IMR-90 (cell line): ENCODE data around the gene CAAP1. TPM values are rescaled to one million over a fixed set of nuclear protein-coding genes. Genes with fewer than 3 reads are reported as not detected.

ENCODE experiments used
- ATAC-seq: fragments of 200-7000 bp; cut with Tn5 transposase; 2 replicates; pipeline ENCODE4 v1.9.1; 2020; ENCODE audit warnings: low read depth, mild to moderate bottlenecking, moderate library complexity
- BruUV-seq: library from RNA; stranded (reverse); fragments of 400-500 nt; replicated peaks from 2 replicates; lab custom pipeline; 2021; lab: Mats Ljungman, UMichigan
- CTCF ChIA-PET: fragments of 300-600 bp; formaldehyde crosslinking; extraction: SDS; loops from one replicate; lab custom pipeline; 2021; ENCODE audit warnings: antibody characterized with exemption; lab: Yijun Ruan, JAX
- POLR2A ChIA-PET: fragments of 300-600 bp; sonication (Branson Sonifier 250); formaldehyde crosslinking; loops from one replicate; lab custom pipeline; 2022; ENCODE audit warnings: antibody characterized with exemption; ENCODE audit not compliant: unreplicated experiment; lab: Charles Lee
- DNase-seq: peaks from one replicate; pipeline ENCODE4 v3.0.0; 2013
- H2AFZ ChIP-seq: replicated peaks from 2 replicates; pipeline ENCODE3; 2013; ENCODE audit warnings: low read length, mild to moderate bottlenecking; ENCODE audit not compliant: poor library complexity
- H2AK5ac ChIP-seq: 2 replicates; pipeline ENCODE4 v1.6.1; 2013; ENCODE audit warnings: low read depth, low read length, inconsistent platforms
- H2AK9ac ChIP-seq: replicated peaks from 2 replicates; pipeline ENCODE3; 2013; ENCODE audit warnings: mild to moderate bottlenecking, low read depth, low read length, moderate library complexity; ENCODE audit not compliant: poor library complexity
- H2BK120ac ChIP-seq: 2 replicates; pipeline ENCODE4 v1.6.1; 2013; ENCODE audit warnings: low read depth, low read length, inconsistent platforms
- H2BK15ac ChIP-seq: 3 replicates; pipeline ENCODE4 v1.6.1; 2013; ENCODE audit warnings: low read depth, low read length, inconsistent platforms
- H2BK20ac ChIP-seq: 2 replicates; pipeline ENCODE4 v1.6.1; 2013; ENCODE audit warnings: low read depth, mild to moderate bottlenecking, inconsistent platforms, low read length, moderate library complexity
- H2BK5ac ChIP-seq: 2 replicates; pipeline ENCODE4 v1.6.1; 2013; ENCODE audit warnings: mild to moderate bottlenecking, low read depth, low read length, inconsistent platforms; ENCODE audit not compliant: poor library complexity, severe bottlenecking
- H3K14ac ChIP-seq: replicated peaks from 2 replicates; pipeline ENCODE4 v1.6.1; 2013; ENCODE audit warnings: low read depth, low read length, inconsistent platforms
- H3K18ac ChIP-seq: 2 replicates; pipeline ENCODE4 v1.6.1; 2013; ENCODE audit warnings: low read depth, low read length, control low read depth
- H3K23ac ChIP-seq: 2 replicates; pipeline ENCODE4 v1.6.1; 2013; ENCODE audit warnings: low read depth, low read length, inconsistent platforms
- H3K27ac ChIP-seq: 2 replicates; pipeline ENCODE4 v1.5.1; 2013; ENCODE audit warnings: mild to moderate bottlenecking, control low read depth, low read length; ENCODE audit not compliant: insufficient read depth
- H3K27me3 ChIP-seq: 2 replicates; pipeline ENCODE4 v1.6.1; 2013; ENCODE audit warnings: low read length; ENCODE audit not compliant: control insufficient read depth, insufficient read depth
- H3K36me3 ChIP-seq: 2 replicates; pipeline ENCODE4 v1.6.1; 2013; ENCODE audit warnings: low read length, mixed read lengths; ENCODE audit not compliant: control insufficient read depth, insufficient read depth
- H3K4ac ChIP-seq: 2 replicates; pipeline ENCODE4 v1.6.1; 2013; ENCODE audit warnings: low read depth, low read length, inconsistent platforms
- H3K4me1 ChIP-seq: 2 replicates; pipeline ENCODE4 v1.6.1; 2013; ENCODE audit warnings: low read length, mixed read lengths; ENCODE audit not compliant: control insufficient read depth, insufficient read depth
- H3K4me2 ChIP-seq: 2 replicates; pipeline ENCODE4 v1.6.1; 2013; ENCODE audit warnings: low read depth, mild to moderate bottlenecking, control low read depth, low read length, moderate library complexity
- H3K4me3 ChIP-seq: 2 replicates; pipeline ENCODE4 v1.5.1; 2013; ENCODE audit warnings: low read depth, mild to moderate bottlenecking, control low read depth, low read length, moderate library complexity; ENCODE audit not compliant: insufficient read depth
- H3K56ac ChIP-seq: 2 replicates; pipeline ENCODE4 v1.6.1; 2013; ENCODE audit warnings: low read length, inconsistent platforms; ENCODE audit not compliant: insufficient read depth; ENCODE audit errors: extremely low read depth
- H3K79me1 ChIP-seq, 2 experiments: 2 replicates each; pipeline ENCODE4 v1.6.1; 2013; ENCODE audit warnings: low read length in 2 of 2, inconsistent platforms in 1 of 2, low read depth in 1 of 2
- H3K9ac ChIP-seq: 2 replicates; pipeline ENCODE4 v1.6.1; 2013; ENCODE audit warnings: low read depth, low read length, control low read depth
- H3K9me1 ChIP-seq: 2 replicates; pipeline ENCODE4 v1.6.1; 2013; ENCODE audit warnings: low read length, inconsistent platforms; ENCODE audit not compliant: insufficient read depth
- H3K9me3 ChIP-seq: 2 replicates; pipeline ENCODE4 v1.6.1; 2013; ENCODE audit warnings: low read length; ENCODE audit not compliant: control insufficient read depth, insufficient read depth
- H4K20me1 ChIP-seq: 2 replicates; pipeline ENCODE4 v1.6.1; 2013; ENCODE audit warnings: low read length, inconsistent platforms; ENCODE audit not compliant: insufficient read depth
- H4K5ac ChIP-seq: 2 replicates; pipeline ENCODE4 v1.6.1; 2013; ENCODE audit warnings: mild to moderate bottlenecking, low read depth, low read length, control low read depth
- H4K8ac ChIP-seq, 2 experiments: 2 replicates each; pipeline ENCODE4 v1.6.1; 2013; ENCODE audit warnings: low read depth in 2 of 2, low read length in 2 of 2, control low read depth in 1 of 2, inconsistent platforms in 1 of 2
- H4K91ac ChIP-seq: 2 replicates; pipeline ENCODE4 v1.6.1; 2013; ENCODE audit warnings: low read depth, low read length, inconsistent platforms; ENCODE audit not compliant: insufficient read depth
- BHLHE40 ChIP-seq: fragments of 150-350 bp; IDR thresholded peaks from 2 replicates; pipeline ENCODE4 v1.6.1; 2016; ENCODE audit warnings: mild to moderate bottlenecking, low read depth, low read length
- CEBPB ChIP-seq: IDR thresholded peaks from 2 replicates; pipeline ENCODE4 v1.6.1; 2012; ENCODE audit warnings: low read depth, low read length, improper control_type of control experiment
- CHD1 ChIP-seq: IDR thresholded peaks from 2 replicates; pipeline ENCODE4 v1.6.1; 2012; ENCODE audit warnings: low read depth, low read length, improper control_type of control experiment
- CTCF ChIP-seq: conservative IDR thresholded peaks from 2 replicates; pipeline ENCODE4 v1.5.1; 2012; ENCODE audit warnings: mild to moderate bottlenecking, low read depth, low read length, improper control_type of control experiment
- ELK1 ChIP-seq: fragments of 150-350 bp; IDR thresholded peaks from 2 replicates; pipeline ENCODE4 v1.6.1; 2016; ENCODE audit warnings: low read depth, mild to moderate bottlenecking, low read length, moderate library complexity, borderline replicate concordance
- FOS ChIP-seq: fragments of 150-350 bp; IDR thresholded peaks from 2 replicates; pipeline ENCODE4 v1.6.1; 2016; ENCODE audit warnings: low read depth, low read length
- MAFK ChIP-seq: IDR thresholded peaks from 2 replicates; pipeline ENCODE4 v1.6.1; 2012; ENCODE audit warnings: low read depth, low read length, improper control_type of control experiment
- MAZ ChIP-seq: IDR thresholded peaks from 2 replicates; pipeline ENCODE4 v1.6.1; 2012; ENCODE audit warnings: low read depth, mild to moderate bottlenecking, low read length, improper control_type of control experiment, moderate library complexity, borderline replicate concordance
- MXI1 ChIP-seq: IDR thresholded peaks from 2 replicates; pipeline ENCODE4 v1.6.1; 2012; ENCODE audit warnings: low read depth, mild to moderate bottlenecking, low read length, moderate library complexity, borderline replicate concordance
- NFE2L2 ChIP-seq: fragments of 150-350 bp; IDR thresholded peaks from 2 replicates; pipeline ENCODE4 v1.6.1; 2016; ENCODE audit warnings: low read depth, mild to moderate bottlenecking, low read length
- POLR2A ChIP-seq: IDR thresholded peaks from 2 replicates; pipeline ENCODE4 v1.6.1; 2012; ENCODE audit warnings: mild to moderate bottlenecking, low read depth, low read length
- RAD21 ChIP-seq: IDR thresholded peaks from 2 replicates; pipeline ENCODE4 v1.6.1; 2012; ENCODE audit warnings: low read length, improper control_type of control experiment
- RCOR1 ChIP-seq: IDR thresholded peaks from 2 replicates; pipeline ENCODE4 v1.6.1; 2012; ENCODE audit warnings: mild to moderate bottlenecking, low read length, improper control_type of control experiment; ENCODE audit not compliant: insufficient replicate concordance
- RFX5 ChIP-seq: IDR thresholded peaks from 2 replicates; pipeline ENCODE4 v1.8.0; 2012; ENCODE audit warnings: low read depth, mild to moderate bottlenecking, low read length, moderate library complexity
- SMC3 ChIP-seq: fragments of 150-350 bp; IDR thresholded peaks from 2 replicates; pipeline ENCODE4 v1.6.1; 2016; ENCODE audit warnings: low read depth, mild to moderate bottlenecking, antibody characterized with exemption, low read length, moderate library complexity
- USF2 ChIP-seq: fragments of 150-350 bp; IDR thresholded peaks from 2 replicates; pipeline ENCODE4 v1.6.1; 2017; ENCODE audit warnings: mild to moderate bottlenecking, antibody characterized with exemption, low read length, low read depth
- WGBS, 2 experiments: methylation state at CpG; one replicate each; pipeline versions ENCODE4 v1.1.5 to v1.1.7; 2013; ENCODE audit warnings: missing lambda C conversion rate in 2 of 2; ENCODE audit not compliant: insufficient read length in 1 of 2; ENCODE audit errors: extremely low coverage in 2 of 2; 5-methylcytosine and 5-hydroxymethylcytosine counted together
- dilution Hi-C: fragments of 300-500 bp; cut with HindIII; formaldehyde crosslinking; loops from one replicate; pipeline ENCODE4 v1.14.3; 2018; ENCODE audit warnings: low sequenced_read_pairs; ENCODE audit not compliant: unreplicated experiment
- in situ Hi-C: fragments of 300-500 bp; cut with MboI; formaldehyde crosslinking; loops from 3 replicates; pipeline ENCODE4 v1.14.3; 2019; ENCODE audit warnings: low sequenced_read_pairs, inconsistent platforms, mixed read lengths
- intact Hi-C: fragments of 100-400 bp; cut with micrococcal nuclease; formaldehyde crosslinking; loops from 2 replicates; pipeline ENCODE4 v1.10.0; 2022
- polyA plus RNA-seq, 3 experiments: library from polyadenylated mRNA; depleted of rRNA; stranded (reverse); fragments of >200 nt; gene quantifications; 2 replicates each; pipeline ENCODE4 v1.2.3, GENCODE V29; 2012; ENCODE audit warnings: low replicate concordance in 1 of 3
- total RNA-seq: library from RNA; depleted of rRNA; stranded (reverse); fragments of >200 nt; gene quantifications from 2 replicates; pipeline ENCODE4 v1.2.3, GENCODE V29; 2012

CAAP1 gene
- total and polyA plus RNA-seq, 2 of the 4 experiments (the other 2 are of a cell fraction), result 6.1 to 9.0 TPM

- H3K14ac ChIP-seq, result no peak overlapping the region
- WGBS, 2 experiments, result no CpG with 5 or more reads among the region's 4 CpGs
- TF ChIP-seq USF2, result no peak
- TF ChIP-seq NFE2L2, result no peak
- TF ChIP-seq RAD21, result no peak
- TF ChIP-seq RFX5, result no peak
- TF ChIP-seq CTCF, result no peak
- TF ChIP-seq MXI1, result no peak
- no peak for TF ChIP-seq FOS
- TF ChIP-seq SMC3, result no peak
- no peak for TF ChIP-seq CHD1
- no peak for TF ChIP-seq RCOR1
- TF ChIP-seq BHLHE40, result no peak
- no peak for TF ChIP-seq CEBPB
- no peak for TF ChIP-seq ELK1
- TF ChIP-seq MAFK, result no peak
- TF ChIP-seq POLR2A, result no peak
- no peak for TF ChIP-seq MAZ
- no peak overlapping the region for H3K4me3 ChIP-seq
- DNase-seq (no peak), ATAC-seq (no peak)
- H2BK15ac ChIP-seq, result no peak overlapping the region
- no peak overlapping the region for H3K9ac ChIP-seq
- H4K5ac ChIP-seq, result no peak overlapping the region
- H3K79me1 ChIP-seq, result peaks cover 19 to 20% of the 10 kb centered on the region in 2 experiments; a peak in 3 of 4 replicates
- no peak overlapping the region for H2BK20ac ChIP-seq
- no peak overlapping the region for H3K4ac ChIP-seq
- no TSS peak for BruUV-seq
- no peak overlapping the region for H4K8ac ChIP-seq
- no peaks in the 10 kb centered on the region for H3K27me3 ChIP-seq
- no peak overlapping the region for H3K23ac ChIP-seq
- dilution Hi-C loops (no loop called here), intact Hi-C loops (no loop called here), in situ Hi-C loops (no loop called here)
- no peak overlapping the region for H2BK5ac ChIP-seq
- H2AK9ac ChIP-seq, result no peak overlapping the region
- H3K9me3 ChIP-seq, result no peaks in the 10 kb centered on the region
- no peak overlapping the region for H2BK120ac ChIP-seq
- H2AFZ ChIP-seq, result no peak overlapping the region
- no peak overlapping the region for H4K91ac ChIP-seq
- H3K4me1 ChIP-seq, result peaks cover 1% of the 10 kb centered on the region; the same call in 1 of the 2 replicates
- no peaks in the 10 kb centered on the region for H4K20me1 ChIP-seq
- no peak overlapping the region for H3K56ac ChIP-seq
- H3K4me2 ChIP-seq, result no peak overlapping the region
- ChIA-PET CTCF (no interaction called here), POLR2A (no interaction called here)
- H3K18ac ChIP-seq, result no peak overlapping the region
- no peak overlapping the region for H3K27ac ChIP-seq
- no peak overlapping the region for H2AK5ac ChIP-seq
- no peaks in the 10 kb centered on the region for H3K9me1 ChIP-seq
- H3K36me3 ChIP-seq, result peaks cover 29% of the 10 kb centered on the region
Observed at GRCh38 chr9:26925609-26926008, 33.0 kb upstream of the CAAP1 start.
